GM15510 (cell line): ENCODE measurements around the gene MAP3K21.

ENCODE experiments used
- POLR2A ChIP-seq: IDR thresholded peaks from 3 replicates; pipeline ENCODE4 v1.6.1; 2011; ENCODE audit warnings: borderline replicate concordance; ENCODE audit not compliant: insufficient read length; ENCODE audit errors: extremely low read depth

Gene MAP3K21

GRCh38 chr1:233410906-233411305, 83.4 kb downstream of the MAP3K21 start:
- TF ChIP-seq POLR2A = no peak

GRCh38 chr1:233412812-233413211, 85.3 kb downstream of the MAP3K21 start:
- no peak for TF ChIP-seq POLR2A

GRCh38 chr1:233421293-233421692, 93.8 kb downstream of the MAP3K21 start:
- no peak for TF ChIP-seq POLR2A

- TF ChIP-seq POLR2A = no peak
These were observed 97.3 kb downstream of the MAP3K21 start for GRCh38 chr1:233424779-233425178.

GRCh38 chr1:233427907-233428306, 100.4 kb downstream of the MAP3K21 start:
- no peak for TF ChIP-seq POLR2A

- TF ChIP-seq POLR2A = no peak
These were observed 104.4 kb downstream of the MAP3K21 start for GRCh38 chr1:233431753-233432403.

GRCh38 chr1:233432916-233433315, 105.4 kb downstream of the MAP3K21 start:
- no peak for TF ChIP-seq POLR2A

- no peak for TF ChIP-seq POLR2A
These were observed 106.1 kb downstream of the MAP3K21 start for GRCh38 chr1:233433436-233434210.
